Measurements from ENCODE around the gene LTK. TPM values are rescaled to one million over a fixed set of nuclear protein-coding genes. Genes with fewer than 3 reads are reported as not detected.

LTK gene
- total and polyA plus RNA-seq, 2 of the 8 experiments (the other 6 are each of a cell fraction or from before 2014, with no cell fraction given): 0.05 to 0.19 TPM

GRCh38 chr15:41511331-41511898 lies 2.2 kb downstream of the LTK start (continued):
- no peak for TF ChIP-seq NANOG (IDR thresholded peaks at IDR 0.05; ENCODE audit: insufficient read depth, low read depth, low read length, poor library complexity, severe bottlenecking)
- no peak for TF ChIP-seq BCL11A (IDR thresholded peaks at IDR 0.05; ENCODE audit: low read depth in 2 of 2, low read length in 2 of 2)
- TF ChIP-seq POU5F1 (IDR thresholded peaks at IDR 0.05; ENCODE audit: low read depth, low read length): no peak
- no peak for TF ChIP-seq GTF2F1 (IDR thresholded peaks at IDR 0.05; ENCODE audit: borderline replicate concordance, low read depth, low read length)
- no peak for TF ChIP-seq SIX5 (IDR thresholded peaks at IDR 0.05; ENCODE audit: low read depth, low read length)
- TF ChIP-seq SP2 (IDR thresholded peaks at IDR 0.05; ENCODE audit: low read length): no peak
- no peak for TF ChIP-seq ATF2 (IDR thresholded peaks at IDR 0.05; ENCODE audit: low read length)
- no peak; a peak in 1 of 4 replicates for TF ChIP-seq CTCF (IDR thresholded peaks at IDR 0.05; ENCODE audit: control extremely low read depth in 1 of 3, insufficient read depth in 1 of 3, low read depth in 1 of 3, low read length in 3 of 3)
- TF ChIP-seq RBBP5 (IDR thresholded peaks at IDR 0.05; ENCODE audit: borderline replicate concordance, low read depth, low read length): 0 out of 2 replicates have a peak, but pooled peaks have one; percentile 16
- TF ChIP-seq SP1 (IDR thresholded peaks at IDR 0.05; ENCODE audit: low read depth, low read length): no peak
- no peak for TF ChIP-seq GABPA (IDR thresholded peaks at IDR 0.05; ENCODE audit: borderline replicate concordance, insufficient read depth, low read length)
- no peak for TF ChIP-seq MAX (IDR thresholded peaks at IDR 0.05)
- no peak for TF ChIP-seq FOSL1 (IDR thresholded peaks at IDR 0.05; ENCODE audit: insufficient read depth, low read depth, low read length)
- TF ChIP-seq RNF2 (IDR thresholded peaks at IDR 0.05; ENCODE audit: borderline replicate concordance, low read depth, low read length, missing control alignments, poor library complexity, severe bottlenecking): peak; percentile 7
- TF ChIP-seq BRCA1 (IDR thresholded peaks at IDR 0.05; ENCODE audit: low read depth, low read length): no peak
- no peak for TF ChIP-seq MAFK (IDR thresholded peaks at IDR 0.05; ENCODE audit: low read depth, low read length)
- no peak for TF ChIP-seq CHD2 (IDR thresholded peaks at IDR 0.05; ENCODE audit: low read length)

Data from H1 (cell line).